Smooth muscle cell (in vitro differentiated cells): ENCODE data around the gene SNRNP27. TPM values are rescaled to one million over a fixed set of nuclear protein-coding genes. Genes with fewer than 3 reads are reported as not detected.

Experiments used
- DNase-seq: peaks from one replicate; lab custom pipeline; 2025; ENCODE audit not compliant: unreplicated experiment; lab: John Stamatoyannopoulos, UW
- H2AFZ ChIP-seq: fragments of 200-600 bp; sonication (generic); 2 replicates; pipeline ENCODE4 v1.6.0; 2016; ENCODE audit warnings: antibody characterized with exemption, low read depth, mild to moderate bottlenecking
- H3F3A ChIP-seq: fragments of 200-600 bp; sonication (generic); 2 replicates; pipeline ENCODE4 v1.6.0; 2017; ENCODE audit warnings: antibody characterized with exemption, low read depth
- H3K27ac ChIP-seq: fragments of 200-600 bp; sonication (generic); 2 replicates; pipeline ENCODE4 v1.5.1; 2016; ENCODE audit warnings: low read depth, mild to moderate bottlenecking
- H3K27me3 ChIP-seq: fragments of 200-600 bp; sonication (generic); 2 replicates; pipeline ENCODE4 v1.6.1; 2016; ENCODE audit warnings: low read depth, mild to moderate bottlenecking
- H3K36me3 ChIP-seq: fragments of 200-600 bp; sonication (generic); 2 replicates; pipeline ENCODE4 v1.5.1; 2016; ENCODE audit warnings: low read depth
- H3K4me1 ChIP-seq: fragments of 200-600 bp; sonication (generic); 2 replicates; pipeline ENCODE4 v1.5.1; 2016; ENCODE audit warnings: low read depth
- H3K4me2 ChIP-seq: fragments of 200-600 bp; sonication (generic); 2 replicates; pipeline ENCODE4 v1.6.0; 2016; ENCODE audit warnings: mild to moderate bottlenecking
- H3K4me3 ChIP-seq: fragments of 200-600 bp; sonication (generic); 2 replicates; pipeline ENCODE4 v1.5.1; 2016; ENCODE audit warnings: mild to moderate bottlenecking
- H3K79me2 ChIP-seq: fragments of 200-600 bp; sonication (generic); 2 replicates; pipeline ENCODE4 v1.6.0; 2016; ENCODE audit warnings: low read depth, mild to moderate bottlenecking
- H3K9ac ChIP-seq: fragments of 200-600 bp; sonication (generic); 2 replicates; pipeline ENCODE4 v1.6.0; 2016; ENCODE audit warnings: low read depth
- H3K9me3 ChIP-seq: fragments of 200-600 bp; sonication (generic); replicated peaks from 2 replicates; pipeline ENCODE4 v1.5.1; 2016; ENCODE audit warnings: low read depth
- H4K20me1 ChIP-seq: fragments of 200-600 bp; sonication (generic); 2 replicates; pipeline ENCODE4 v1.6.0; 2016; ENCODE audit warnings: low read depth
- WGBS: methylation state at CpG from one replicate; pipeline ENCODE4 v1.1.7; 2016; ENCODE audit warnings: low lambda C conversion rate; 5-methylcytosine and 5-hydroxymethylcytosine counted together
- polyA plus RNA-seq: library from polyadenylated mRNA; unstranded; fragments of >200 nt; fragmentation: Nextera tagmentation; extraction: Ambion mirVana; gene quantifications from 2 replicates; pipeline ENCODE4 v1.2.1, GENCODE V29; 2016
- total RNA-seq: library from RNA; depleted of rRNA; stranded (reverse); fragments of >200 nt; gene quantifications from 2 replicates; pipeline ENCODE4 v1.2.3, GENCODE V29; 2014
- TF ChIP-seq, protein P1 (sequence below): fragments of 200-600 bp; sonication (generic); IDR thresholded peaks from 2 replicates; pipeline ENCODE4 v1.5.1; 2017; ENCODE audit warnings: borderline replicate concordance, mild to moderate bottlenecking, antibody characterized with exemption; ENCODE audit not compliant: insufficient read depth, poor library complexity, severe bottlenecking

The SNRNP27 gene
- total and polyA plus RNA-seq, 2 experiments from 2014 or later, result 81.8 to 97.8 TPM

GRCh38 chr2:69931832-69932595 lies 38.3 kb downstream of the SNRNP27 start:
- Histone ChIP-seq H2AFZ (no peak overlapping the region), H3K27me3 (no peaks in the 10 kb centered on the region), H3K36me3 (no peaks in the 10 kb centered on the region), H3K4me2 (no peak overlapping the region), H3K27ac (peak overlapping the region; percentile 93), H3K4me3 (no peak overlapping the region), H3K79me2 (no peaks in the 10 kb centered on the region), H3F3A (peaks cover 13% of the 10 kb centered on the region), H3K9ac (no peak overlapping the region), H3K9me3 (no peaks in the 10 kb centered on the region), H3K4me1 (no peaks in the 10 kb centered on the region), H4K20me1 (no peaks in the 10 kb centered on the region)
- TF ChIP-seq, protein P1, sequence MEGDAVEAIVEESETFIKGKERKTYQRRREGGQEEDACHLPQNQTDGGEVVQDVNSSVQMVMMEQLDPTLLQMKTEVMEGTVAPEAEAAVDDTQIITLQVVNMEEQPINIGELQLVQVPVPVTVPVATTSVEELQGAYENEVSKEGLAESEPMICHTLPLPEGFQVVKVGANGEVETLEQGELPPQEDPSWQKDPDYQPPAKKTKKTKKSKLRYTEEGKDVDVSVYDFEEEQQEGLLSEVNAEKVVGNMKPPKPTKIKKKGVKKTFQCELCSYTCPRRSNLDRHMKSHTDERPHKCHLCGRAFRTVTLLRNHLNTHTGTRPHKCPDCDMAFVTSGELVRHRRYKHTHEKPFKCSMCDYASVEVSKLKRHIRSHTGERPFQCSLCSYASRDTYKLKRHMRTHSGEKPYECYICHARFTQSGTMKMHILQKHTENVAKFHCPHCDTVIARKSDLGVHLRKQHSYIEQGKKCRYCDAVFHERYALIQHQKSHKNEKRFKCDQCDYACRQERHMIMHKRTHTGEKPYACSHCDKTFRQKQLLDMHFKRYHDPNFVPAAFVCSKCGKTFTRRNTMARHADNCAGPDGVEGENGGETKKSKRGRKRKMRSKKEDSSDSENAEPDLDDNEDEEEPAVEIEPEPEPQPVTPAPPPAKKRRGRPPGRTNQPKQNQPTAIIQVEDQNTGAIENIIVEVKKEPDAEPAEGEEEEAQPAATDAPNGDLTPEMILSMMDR, result no peak
- WGBS, result 86% methylated on average over 7 of the region's 7 CpGs
- no peak for DNase-seq

GRCh38 chr2:69932596-69932922 lies 38.8 kb downstream of the SNRNP27 start:
- no peak overlapping the region for H3K9ac ChIP-seq
- H3K4me3 ChIP-seq, result no peak overlapping the region
- no peak for DNase-seq
- 88% methylated on average over 1 of the region's 1 CpG for WGBS
- TF ChIP-seq, protein P1, result no peak
- no peaks in the 10 kb centered on the region for H3K4me1 ChIP-seq
- no peak overlapping the region for H3K4me2 ChIP-seq
- H3K27ac ChIP-seq, result peak overlapping the region; percentile 93
- no peak overlapping the region for H2AFZ ChIP-seq
- no peaks in the 10 kb centered on the region for H3K27me3 ChIP-seq
- H3F3A ChIP-seq, result peaks cover 13% of the 10 kb centered on the region
- no peaks in the 10 kb centered on the region for H4K20me1 ChIP-seq
- no peaks in the 10 kb centered on the region for H3K79me2 ChIP-seq
- H3K9me3 ChIP-seq, result no peaks in the 10 kb centered on the region
- H3K36me3 ChIP-seq, result no peaks in the 10 kb centered on the region

- Histone ChIP-seq H2AFZ (no peak overlapping the region), H3K79me2 (no peaks in the 10 kb centered on the region), H3K36me3 (no peaks in the 10 kb centered on the region), H3F3A (peaks cover 13% of the 10 kb centered on the region), H3K27me3 (no peaks in the 10 kb centered on the region), H3K9me3 (no peaks in the 10 kb centered on the region), H3K4me3 (peak overlapping the region; percentile 10), H3K27ac (peak overlapping the region; percentile 93), H4K20me1 (no peaks in the 10 kb centered on the region), H3K4me2 (peak overlapping the region; percentile 50), H3K4me1 (no peaks in the 10 kb centered on the region), H3K9ac (peak overlapping the region; percentile 68)
- TF ChIP-seq, protein P1, result no peak
- no peak for DNase-seq
Observed at GRCh38 chr2:69933254-69933828, 39.6 kb downstream of the SNRNP27 start.
